Activated CD8-positive, alpha-beta T cell treated with anti-CD3 and anti-CD28 coated beads for 36 hours (primary cell): ENCODE data around the gene HABP2. TPM values are rescaled to one million over a fixed set of nuclear protein-coding genes. Genes with fewer than 3 reads are reported as not detected.

ENCODE experiments used
- ATAC-seq: fragments of 200-7000 bp; cut with Tn5 transposase; one replicate; pipeline ENCODE4 v1.10.0; 2021; ENCODE audit warnings: mild to moderate bottlenecking, moderate library complexity
- CTCF ChIA-PET: fragments of 350-600 bp; sonication (Branson Sonifier 250); formaldehyde crosslinking; loops from one replicate; lab custom pipeline; 2021; ENCODE audit warnings: antibody characterized with exemption; lab: Charles Lee
- POLR2A ChIA-PET: fragments of 350-600 bp; sonication (Branson Sonifier 250); formaldehyde crosslinking; loops from one replicate; lab custom pipeline; 2021; ENCODE audit warnings: antibody characterized with exemption; lab: Charles Lee
- DNase-seq: peaks from one replicate; pipeline ENCODE4 v3.0.0-alpha.2; 2020
- H3K27ac Mint-ChIP-seq: one replicate; pipeline ENCODE4 v1.8.0; 2021; ENCODE audit warnings: mild to moderate bottlenecking, mixed read lengths
- H3K27me3 Mint-ChIP-seq: one replicate; pipeline ENCODE4 v1.8.0; 2021; ENCODE audit warnings: mixed read lengths
- H3K36me3 Mint-ChIP-seq: one replicate; pipeline ENCODE4 v1.8.0; 2021; ENCODE audit warnings: low read depth, mixed read lengths
- H3K4me1 Mint-ChIP-seq: one replicate; pipeline ENCODE4 v1.8.0; 2021; ENCODE audit warnings: low read depth, mixed read lengths
- H3K4me3 Mint-ChIP-seq: one replicate; pipeline ENCODE4 v1.8.0; 2021; ENCODE audit warnings: mild to moderate bottlenecking, moderate library complexity, mixed read lengths
- H3K9me3 Mint-ChIP-seq: one replicate; pipeline ENCODE4 v1.8.0; 2021; ENCODE audit warnings: mixed read lengths
- intact Hi-C: fragments of 100-400 bp; cut with micrococcal nuclease; formaldehyde crosslinking; loops from one replicate; pipeline ENCODE4 v1.10.0; 2022
- total RNA-seq, 2 experiments: library from RNA; stranded (reverse); gene quantifications; one replicate each; pipeline ENCODE4 v1.2.3, GENCODE V29; 2021
- TF ChIP-seq, protein P1 (sequence below): fragments of 200-600 bp; IDR thresholded peaks from one replicate; pipeline ENCODE4 v1.8.0; 2022; ENCODE audit warnings: antibody characterized with exemption, mild to moderate bottlenecking

The HABP2 gene
- total RNA-seq, 2 experiments from 2014 or later = not detected

DNA sequence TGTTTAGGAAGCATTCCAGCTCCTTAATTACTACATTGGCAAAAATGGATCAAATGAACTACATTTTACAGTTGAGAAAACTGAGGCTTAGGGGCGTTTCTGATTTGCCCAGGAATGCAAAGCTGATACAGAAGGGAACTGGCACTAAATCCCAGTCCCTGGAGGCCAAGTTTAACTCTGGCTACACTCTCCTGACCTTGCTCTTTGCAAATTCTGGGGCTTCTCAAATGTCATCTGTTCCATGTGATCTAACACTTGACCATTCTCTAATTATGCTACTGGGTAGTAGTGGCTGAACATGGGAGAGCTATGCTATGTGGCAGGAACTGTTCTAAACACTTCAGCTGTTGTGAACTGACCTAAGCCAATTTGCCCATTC lies 11.3 kb upstream of the HABP2 start:
- no peak for ATAC-seq
- Mint-ChIP-seq H3K4me1 (no peaks in the 10 kb centered on the region), H3K36me3 (no peaks in the 10 kb centered on the region), H3K4me3 (no peak overlapping the region), H3K27me3 (peaks cover 6% of the 10 kb centered on the region), H3K27ac (no peak overlapping the region), H3K9me3 (no peaks in the 10 kb centered on the region)
- TF ChIP-seq, protein P1, sequence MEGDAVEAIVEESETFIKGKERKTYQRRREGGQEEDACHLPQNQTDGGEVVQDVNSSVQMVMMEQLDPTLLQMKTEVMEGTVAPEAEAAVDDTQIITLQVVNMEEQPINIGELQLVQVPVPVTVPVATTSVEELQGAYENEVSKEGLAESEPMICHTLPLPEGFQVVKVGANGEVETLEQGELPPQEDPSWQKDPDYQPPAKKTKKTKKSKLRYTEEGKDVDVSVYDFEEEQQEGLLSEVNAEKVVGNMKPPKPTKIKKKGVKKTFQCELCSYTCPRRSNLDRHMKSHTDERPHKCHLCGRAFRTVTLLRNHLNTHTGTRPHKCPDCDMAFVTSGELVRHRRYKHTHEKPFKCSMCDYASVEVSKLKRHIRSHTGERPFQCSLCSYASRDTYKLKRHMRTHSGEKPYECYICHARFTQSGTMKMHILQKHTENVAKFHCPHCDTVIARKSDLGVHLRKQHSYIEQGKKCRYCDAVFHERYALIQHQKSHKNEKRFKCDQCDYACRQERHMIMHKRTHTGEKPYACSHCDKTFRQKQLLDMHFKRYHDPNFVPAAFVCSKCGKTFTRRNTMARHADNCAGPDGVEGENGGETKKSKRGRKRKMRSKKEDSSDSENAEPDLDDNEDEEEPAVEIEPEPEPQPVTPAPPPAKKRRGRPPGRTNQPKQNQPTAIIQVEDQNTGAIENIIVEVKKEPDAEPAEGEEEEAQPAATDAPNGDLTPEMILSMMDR = no peak
- CTCF ChIA-PET = interaction anchor here (0.8 kb wide), 1 partner anchor 9 kb away, joined by 3 read pairs; no protein-coding TSS in a partner anchor
- DNase-seq = no peak
- POLR2A ChIA-PET = no interaction called here
- intact Hi-C loops = no loop called here

DNA sequence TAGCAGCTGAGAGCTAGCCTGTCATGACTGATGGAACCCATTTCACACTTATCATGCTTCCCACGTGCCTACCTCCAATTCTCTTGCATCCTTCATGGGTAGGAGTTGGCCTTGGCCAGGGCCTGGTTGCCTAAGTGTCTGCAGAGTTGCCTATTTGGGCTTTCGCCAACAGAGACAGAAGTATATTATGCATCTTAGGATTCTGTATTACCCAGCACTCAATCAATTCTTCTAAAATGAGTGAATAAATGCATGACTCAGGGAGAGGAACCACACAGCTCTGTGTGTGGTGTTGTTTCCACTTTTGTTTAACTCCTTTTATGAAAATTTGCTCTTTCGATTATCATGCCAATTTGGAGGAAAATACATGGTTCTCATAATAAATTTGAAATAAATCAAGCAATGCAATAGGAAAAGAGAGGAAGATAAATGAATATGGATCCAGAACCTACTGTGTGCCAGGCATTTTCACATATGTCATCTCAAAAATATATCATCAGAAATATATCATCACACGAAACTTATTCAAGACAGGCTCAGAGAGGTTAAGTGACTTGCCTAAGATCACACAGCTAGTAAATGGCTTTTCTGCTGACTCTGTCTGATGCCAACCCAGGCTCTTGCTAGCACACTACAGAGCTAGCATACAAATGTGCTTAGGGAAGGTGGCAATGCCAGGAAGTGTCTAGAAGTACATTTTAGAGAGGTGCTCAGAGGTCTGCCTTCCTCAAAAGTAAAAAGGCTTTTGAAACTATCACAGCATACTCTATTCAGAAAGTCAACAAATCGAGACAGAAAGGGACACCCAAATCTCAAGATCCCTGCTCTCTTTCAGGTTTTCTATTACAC lies 9.5 kb upstream of the HABP2 start:
- TF ChIP-seq, protein P1 = no peak
- DNase-seq (no peak), ATAC-seq (no peak)
- Mint-ChIP-seq H3K4me1 (no peaks in the 10 kb centered on the region), H3K9me3 (no peaks in the 10 kb centered on the region), H3K36me3 (no peaks in the 10 kb centered on the region), H3K27ac (no peak overlapping the region), H3K27me3 (peaks cover 6% of the 10 kb centered on the region), H3K4me3 (no peak overlapping the region)
- POLR2A ChIA-PET = no interaction called here
- intact Hi-C loops = no loop called here
- CTCF ChIA-PET = interaction anchor here (1.7 kb wide), 1 partner anchor 20 kb away, joined by 5 read pairs; no protein-coding TSS in a partner anchor

DNA sequence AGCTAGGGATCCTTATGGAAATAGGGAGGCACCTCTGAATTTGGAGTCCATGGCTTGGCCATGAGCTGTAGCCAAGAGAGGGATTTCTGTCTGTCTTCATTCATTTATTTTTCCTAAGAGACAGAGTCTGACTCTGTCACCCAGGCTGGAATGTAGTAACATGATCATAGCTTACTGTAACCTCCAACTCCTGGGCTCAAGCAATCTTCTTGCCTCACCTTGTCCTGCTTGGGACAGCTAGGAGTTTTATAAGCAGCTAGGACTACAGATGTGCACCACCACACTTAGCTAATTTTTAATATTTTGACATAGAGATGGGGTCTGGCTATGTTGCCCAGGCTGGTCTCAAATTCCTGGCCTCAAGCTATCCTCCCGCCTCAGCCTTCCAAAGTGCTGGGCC lies 8.5 kb upstream of the HABP2 start:
- DNase-seq (no peak), ATAC-seq (no peak)
- Mint-ChIP-seq H3K4me3 (no peak overlapping the region), H3K4me1 (no peaks in the 10 kb centered on the region), H3K27ac (no peak overlapping the region), H3K27me3 (peaks cover 9% of the 10 kb centered on the region), H3K9me3 (no peaks in the 10 kb centered on the region), H3K36me3 (no peaks in the 10 kb centered on the region)
- CTCF ChIA-PET = interaction anchor here (0.9 to 1.7 kb wide), 2 partner anchors 15 to 19 kb away, joined by 3 to 5 read pairs; no protein-coding TSS in a partner anchor
- TF ChIP-seq, protein P1 = no peak
- POLR2A ChIA-PET = no interaction called here
- intact Hi-C loops = no loop called here

DNA sequence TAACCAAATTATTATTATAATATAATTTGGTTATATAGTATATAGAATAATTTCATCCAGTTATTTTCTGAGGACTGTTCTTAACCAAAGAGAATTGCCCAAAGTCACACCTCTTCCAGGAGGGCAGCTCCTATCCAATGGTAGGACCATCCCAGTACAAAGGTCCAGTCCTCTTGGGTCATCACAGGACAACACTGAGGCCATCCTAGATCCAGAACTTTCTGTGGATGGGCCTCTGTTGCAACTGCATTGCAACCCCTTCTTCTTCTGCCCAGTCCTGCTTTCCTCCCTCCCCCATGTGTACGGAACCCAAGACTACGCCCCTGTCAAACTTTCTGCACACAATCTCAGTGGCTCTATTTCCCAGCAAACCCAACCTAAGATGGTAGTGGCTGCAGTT lies 5.4 kb upstream of the HABP2 start:
- ChIA-PET POLR2A (no interaction called here), CTCF (interaction anchor here (1.3 kb wide), 1 partner anchor 16 kb away, joined by 5 read pairs; no protein-coding TSS in a partner anchor)
- H3K27me3 Mint-ChIP-seq = peaks cover 3% of the 10 kb centered on the region
- no peaks in the 10 kb centered on the region for H3K36me3 Mint-ChIP-seq
- no peaks in the 10 kb centered on the region for H3K9me3 Mint-ChIP-seq
- H3K4me3 Mint-ChIP-seq = no peak overlapping the region
- DNase-seq = no peak
- intact Hi-C loops = no loop called here
- TF ChIP-seq, protein P1 = no peak
- no peak overlapping the region for H3K27ac Mint-ChIP-seq
- no peak for ATAC-seq
- no peaks in the 10 kb centered on the region for H3K4me1 Mint-ChIP-seq

DNA sequence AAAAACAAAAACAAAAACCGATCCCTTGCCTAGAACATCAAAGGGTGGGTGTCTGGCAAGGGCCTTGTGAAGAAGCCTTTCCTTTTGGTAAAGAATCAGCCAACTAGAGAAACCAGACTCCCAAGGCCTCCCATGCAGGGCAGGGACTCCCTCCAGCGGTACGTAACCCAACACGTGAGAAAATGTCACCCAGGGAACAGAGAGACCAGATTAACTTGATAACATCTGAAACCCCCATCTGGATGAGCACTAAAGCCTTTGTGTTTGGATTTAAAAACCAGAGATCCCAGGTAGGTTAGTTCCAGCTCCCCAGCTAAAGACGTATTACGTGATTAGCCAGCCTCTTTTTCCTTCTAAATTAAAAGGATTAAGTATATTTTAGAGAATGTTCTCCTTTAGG lies 3.0 kb upstream of the HABP2 start:
- TF ChIP-seq, protein P1 = no peak
- ChIA-PET POLR2A (no interaction called here), CTCF (no interaction called here)
- peaks cover 5% of the 10 kb centered on the region for H3K27me3 Mint-ChIP-seq
- no peaks in the 10 kb centered on the region for H3K9me3 Mint-ChIP-seq
- DNase-seq = no peak
- no peak overlapping the region for H3K27ac Mint-ChIP-seq
- intact Hi-C loops = no loop called here
- no peak for ATAC-seq
- H3K4me3 Mint-ChIP-seq = no peak overlapping the region
- H3K4me1 Mint-ChIP-seq = no peaks in the 10 kb centered on the region
- no peaks in the 10 kb centered on the region for H3K36me3 Mint-ChIP-seq
